NCI-H446 (cell line): ENCODE results near the gene SLC22A7.

Source experiments
- DNase-seq, 2 experiments: peaks; one replicate each; lab custom pipeline; 2025; lab: John Stamatoyannopoulos, UW

The SLC22A7 gene

GRCh38 chr6:43283514-43283901 is 14.6 kb upstream of the SLC22A7 start:
- DNase-seq = no peak

DNA sequence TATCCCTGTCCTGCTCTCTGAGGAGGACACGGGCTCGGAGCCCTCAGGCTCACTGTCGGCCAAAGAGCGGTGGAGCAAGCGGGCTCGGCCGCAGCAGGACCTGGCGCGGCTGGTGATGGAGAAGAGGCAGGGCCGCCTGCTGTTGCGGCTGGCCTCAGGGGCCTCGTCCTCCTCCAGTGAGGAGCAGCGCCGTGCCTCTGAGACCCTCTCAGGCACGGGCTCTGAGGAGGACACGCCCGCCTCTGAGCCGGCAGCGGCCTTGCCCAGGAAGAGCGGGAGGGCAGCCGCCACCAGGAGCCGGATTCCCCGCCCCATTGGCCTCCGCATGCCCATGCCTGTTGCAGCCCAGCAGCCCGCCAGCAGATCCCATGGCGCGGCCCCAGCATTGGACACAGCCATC is 14.2 kb upstream of the SLC22A7 start:
- DNase-seq = no peak

DNA sequence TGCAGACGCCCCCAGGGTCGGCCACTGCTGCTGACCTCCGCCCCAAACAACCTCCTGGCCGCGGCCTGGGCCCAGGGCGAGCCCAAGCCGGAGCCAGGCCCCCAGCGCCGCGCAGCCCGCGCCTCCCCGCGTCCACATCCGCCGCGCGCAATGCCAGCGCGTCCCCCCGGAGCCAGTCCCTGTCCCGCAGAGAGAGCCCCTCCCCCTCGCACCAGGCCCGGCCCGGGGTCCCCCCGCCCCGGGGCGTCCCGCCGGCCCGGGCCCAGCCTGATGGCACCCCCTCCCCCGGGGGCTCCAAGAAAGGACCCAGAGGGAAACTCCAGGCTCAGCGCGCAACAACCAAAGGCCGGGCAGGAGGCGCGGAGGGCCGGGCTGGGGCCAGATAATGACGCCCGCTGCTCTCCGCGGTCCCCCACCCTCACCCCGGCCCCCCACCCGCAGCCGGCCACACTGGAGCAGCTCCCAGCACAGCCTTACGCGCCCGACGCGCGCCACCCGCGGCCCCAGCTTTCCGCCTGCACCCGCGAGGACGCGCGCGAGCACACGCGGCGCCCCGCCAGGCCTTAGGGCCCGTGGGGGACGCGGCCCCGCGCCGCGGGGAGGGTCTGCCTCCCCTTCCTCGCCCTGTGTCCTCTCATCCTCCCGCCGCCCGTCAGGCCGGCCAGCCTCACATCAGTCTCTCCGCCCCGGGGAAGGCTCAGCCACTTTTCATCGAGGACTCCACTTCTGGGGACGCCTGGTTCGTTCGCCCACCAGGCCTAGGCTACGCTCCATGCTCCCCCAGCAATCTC is 12.9 kb upstream of the SLC22A7 start:
- DNase-seq = no peak

- DNase-seq = no peak
Observed at GRCh38 chr6:43285832-43286231, 12.2 kb upstream of the SLC22A7 start.

DNA sequence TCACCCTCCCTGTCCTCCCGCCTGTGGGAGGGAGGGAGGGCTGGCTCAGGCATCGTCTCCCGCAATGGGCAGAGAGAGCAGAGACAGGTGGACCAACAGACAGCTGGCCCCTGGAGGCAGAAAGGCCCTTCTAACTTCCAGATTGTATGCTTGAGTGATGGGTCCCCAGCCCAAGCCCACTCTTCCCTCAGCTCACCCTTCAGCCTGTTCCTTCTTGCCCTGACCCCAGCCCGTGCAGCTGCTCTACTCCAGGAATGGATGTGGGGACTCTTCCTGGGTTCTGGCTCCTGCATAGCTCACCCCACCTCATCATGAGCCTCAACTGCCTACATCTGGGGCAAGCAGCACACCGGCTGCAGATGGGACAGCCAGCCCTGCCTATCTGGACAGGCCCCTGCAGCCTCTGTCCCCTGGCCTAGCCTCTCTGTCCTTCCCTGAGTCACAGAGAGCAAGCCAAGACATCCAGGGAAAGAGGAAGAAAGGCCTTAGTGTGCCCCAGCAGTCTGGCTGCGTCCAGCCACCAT is 11.5 kb upstream of the SLC22A7 start:
- DNase-seq = no peak

GRCh38 chr6:43286980-43287716 is 10.9 kb upstream of the SLC22A7 start:
- DNase-seq = no peak

DNA sequence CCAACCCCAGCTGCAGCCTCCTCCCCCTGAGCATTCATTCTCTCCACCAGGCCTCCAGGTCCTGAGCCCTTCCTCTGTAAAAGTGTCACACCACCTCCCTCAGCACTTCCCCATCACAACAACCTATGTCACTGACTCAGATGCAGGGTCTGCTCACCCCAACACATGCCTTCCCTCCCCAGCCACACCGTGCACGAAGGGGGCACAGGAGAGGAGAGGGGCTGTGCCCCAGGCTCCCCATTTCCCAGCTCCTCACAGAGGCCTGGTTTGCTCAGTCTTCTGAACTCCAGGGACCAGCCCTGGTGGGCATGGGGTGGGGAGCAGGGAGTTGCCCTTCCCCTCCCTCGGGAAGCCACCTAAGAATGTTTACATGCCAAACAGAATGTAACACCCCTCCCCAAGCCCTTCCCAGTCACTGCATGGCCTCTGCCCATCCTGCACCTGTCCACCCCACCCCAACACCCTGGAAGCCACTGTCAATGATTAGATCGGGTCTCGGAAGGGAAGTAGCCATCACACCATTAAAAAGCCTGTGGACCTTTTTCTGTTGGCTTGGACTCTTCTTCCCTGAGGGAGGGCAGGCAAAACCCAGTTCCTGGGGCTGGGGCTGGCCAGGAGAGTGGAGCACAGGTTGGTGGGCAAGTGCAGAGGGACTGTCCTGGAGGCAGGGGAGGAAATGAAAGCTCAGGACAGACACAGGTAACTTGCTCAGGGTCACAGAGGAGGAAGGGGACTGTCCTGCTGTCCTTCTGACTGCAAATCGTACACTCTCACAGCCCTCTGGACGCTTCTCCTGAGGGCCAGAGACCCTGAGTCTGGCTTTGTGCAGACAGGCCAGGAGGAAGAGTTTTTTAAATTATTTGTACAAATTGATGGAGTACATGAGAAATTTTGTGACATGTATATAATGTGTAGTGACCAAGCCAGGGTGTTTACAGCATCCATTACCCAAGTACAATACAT is 10.1 kb upstream of the SLC22A7 start:
- DNase-seq = no peak

- no peak for DNase-seq
Observed at GRCh38 chr6:43290339-43290904, 7.6 kb upstream of the SLC22A7 start.

DNA sequence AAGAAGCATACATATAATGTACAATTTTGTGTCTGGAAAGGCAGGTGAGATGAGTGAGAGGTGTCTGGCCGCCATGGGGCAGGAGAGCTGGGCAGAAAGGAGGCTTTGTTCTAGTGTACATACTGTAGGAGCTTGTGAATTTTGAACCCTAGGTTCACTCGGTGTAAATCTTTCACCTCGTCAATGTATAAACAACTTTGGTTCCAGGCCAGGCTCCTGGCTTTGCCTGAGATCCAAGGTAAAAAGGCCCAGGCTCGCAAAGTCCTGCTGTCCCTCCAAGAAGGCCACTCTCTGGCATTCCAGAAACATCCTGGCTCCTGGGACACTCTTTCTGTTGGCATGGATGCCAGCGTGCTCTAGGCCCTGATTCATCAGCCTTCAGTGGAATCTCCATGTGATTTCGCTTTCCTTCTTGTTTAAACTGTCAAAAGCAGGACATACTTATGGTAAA is 7.1 kb upstream of the SLC22A7 start:
- DNase-seq = no peak

- DNase-seq = no peak
Observed at GRCh38 chr6:43291708-43292107, 6.4 kb upstream of the SLC22A7 start.

- DNase-seq = no peak
Observed at GRCh38 chr6:43292341-43292740, 5.7 kb upstream of the SLC22A7 start.

DNA sequence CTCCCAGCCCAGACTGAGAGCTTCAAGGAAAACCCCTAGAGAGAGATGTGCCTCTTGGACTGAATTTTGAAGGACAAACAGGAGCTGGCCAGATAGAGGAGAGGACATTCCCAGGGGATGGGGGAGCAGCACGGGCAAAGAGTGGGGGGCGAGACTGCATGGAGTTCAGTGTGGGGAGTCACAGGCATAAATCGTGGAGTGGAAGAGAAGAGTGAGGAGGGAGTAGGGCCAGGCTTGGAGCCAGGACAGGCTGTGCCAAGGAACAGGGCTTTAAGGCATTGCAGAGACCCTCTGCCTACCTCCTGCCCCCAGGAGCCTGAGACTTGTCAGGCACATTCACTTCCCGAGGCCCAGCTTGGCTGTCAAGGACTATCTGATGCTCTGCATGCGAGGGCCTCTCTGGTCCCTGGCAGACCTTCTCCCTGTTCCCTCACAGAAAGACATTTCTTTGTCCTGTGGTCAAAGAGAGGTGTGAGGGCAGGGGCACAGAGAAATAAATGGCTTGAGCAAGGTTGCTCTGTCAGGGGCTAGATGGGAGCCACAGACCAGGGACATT is 5.2 kb upstream of the SLC22A7 start:
- DNase-seq = no peak

- DNase-seq = no peak
Observed at GRCh38 chr6:43293698-43294097, 4.4 kb upstream of the SLC22A7 start.

- no peak for DNase-seq
Observed at GRCh38 chr6:43294536-43294935, 3.5 kb upstream of the SLC22A7 start.

DNA sequence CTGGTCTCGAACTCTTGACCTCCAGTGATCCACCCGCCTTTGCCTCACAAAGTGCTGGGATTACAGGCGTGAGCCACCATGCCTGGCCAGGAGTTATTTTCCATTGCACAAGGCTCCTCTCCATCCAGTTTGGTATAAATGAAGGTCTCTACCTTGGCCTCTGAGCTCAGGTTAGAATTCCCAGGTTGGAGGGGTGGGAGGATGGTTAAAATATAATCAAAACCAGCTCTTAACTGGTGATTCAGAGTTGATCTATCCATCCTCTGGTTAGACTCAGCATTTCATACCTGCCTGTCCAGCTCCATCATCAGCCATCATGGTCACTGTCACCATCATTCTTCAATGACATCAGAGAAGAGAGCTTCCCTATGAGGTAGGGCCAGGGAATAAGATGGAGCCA is 2.6 kb upstream of the SLC22A7 start:
- no peak for DNase-seq

DNA sequence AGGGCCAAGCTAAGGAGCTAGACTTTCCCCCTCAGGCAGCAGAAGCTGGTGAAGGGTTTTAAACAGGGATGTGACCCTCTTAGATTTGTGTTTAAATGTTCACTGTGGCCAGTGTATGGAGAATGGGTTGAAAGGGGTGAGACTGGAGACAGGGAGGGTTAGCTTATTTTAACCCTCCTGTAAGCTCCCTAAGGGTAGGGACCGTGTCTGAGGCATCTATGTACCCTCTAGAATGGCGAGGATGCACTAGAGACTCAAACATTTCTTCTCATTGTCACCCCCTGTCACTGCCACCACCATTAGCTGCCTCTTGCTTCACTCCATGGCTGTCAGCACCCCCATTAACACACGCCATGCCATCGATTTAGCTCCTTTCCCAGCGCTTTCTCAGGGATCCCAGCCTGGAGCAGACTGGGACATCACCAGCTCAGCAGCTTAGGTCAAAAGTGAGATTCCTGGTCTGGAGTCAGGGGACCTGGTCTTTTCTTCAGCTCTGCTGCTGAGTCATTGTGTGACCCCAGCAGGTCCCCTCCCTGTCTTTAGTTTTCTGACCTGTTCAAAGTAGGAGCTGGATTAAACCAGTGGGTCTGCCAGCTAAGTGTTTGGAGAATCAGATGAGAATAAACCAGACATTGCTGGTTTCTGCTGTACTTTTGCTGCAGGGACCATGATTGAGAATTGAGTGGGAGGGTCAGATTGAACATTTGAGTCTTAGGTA is 1.1 kb upstream of the SLC22A7 start:
- no peak for DNase-seq

- DNase-seq = no peak
Observed at GRCh38 chr6:43298565-43299337, 691 bp downstream of the SLC22A7 start.

DNA sequence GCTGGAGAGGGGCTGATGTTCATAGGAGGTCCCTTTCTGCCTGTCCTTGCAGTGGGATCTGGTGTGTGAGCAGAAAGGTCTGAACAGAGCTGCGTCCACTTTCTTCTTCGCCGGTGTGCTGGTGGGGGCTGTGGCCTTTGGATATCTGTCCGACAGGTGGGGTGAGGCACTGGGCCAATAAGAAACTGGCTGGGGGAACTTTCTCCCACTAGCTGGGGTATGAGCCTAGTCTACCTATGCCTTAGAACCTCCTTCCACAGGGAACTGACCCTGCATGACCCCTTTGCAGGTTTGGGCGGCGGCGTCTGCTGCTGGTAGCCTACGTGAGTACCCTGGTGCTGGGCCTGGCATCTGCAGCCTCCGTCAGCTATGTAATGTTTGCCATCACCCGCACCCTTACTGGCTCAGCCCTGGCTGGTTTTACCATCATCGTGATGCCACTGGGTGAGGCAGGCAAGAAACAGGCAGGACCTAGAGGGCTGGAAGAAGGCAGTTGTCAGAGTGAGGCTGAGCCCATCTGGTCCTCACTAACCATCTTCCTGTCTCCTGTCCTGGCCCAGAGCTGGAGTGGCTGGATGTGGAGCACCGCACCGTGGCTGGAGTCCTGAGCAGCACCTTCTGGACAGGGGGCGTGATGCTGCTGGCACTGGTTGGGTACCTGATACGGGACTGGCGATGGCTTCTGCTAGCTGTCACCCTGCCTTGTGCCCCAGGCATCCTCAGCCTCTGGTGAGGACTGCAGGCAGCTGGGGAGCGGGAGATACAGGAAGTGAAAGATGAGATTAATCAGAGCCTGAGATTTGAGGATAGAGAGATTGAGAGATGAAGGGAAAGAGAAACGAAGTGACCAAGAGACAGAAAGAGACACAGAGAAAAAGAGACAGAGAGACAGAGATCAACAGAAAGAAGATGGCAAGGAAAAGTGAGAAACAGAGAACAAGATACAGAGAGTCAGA is 1.6 kb downstream of the SLC22A7 start:
- DNase-seq = no peak
